BLaER1 (cell line): Measurements from ENCODE around the gene REV1.

Experiments
- H3K27ac ChIP-seq: shearing (Covaris generic); formaldehyde crosslinking; 2 replicates; pipeline ENCODE4 v1.8.1; 2022
- H3K27me3 ChIP-seq: shearing (Covaris generic); formaldehyde crosslinking; 2 replicates; pipeline ENCODE4 v1.8.1; 2022
- H3K36me3 ChIP-seq: shearing (Covaris generic); formaldehyde crosslinking; 2 replicates; pipeline ENCODE4 v1.8.1; 2022
- H3K4me1 ChIP-seq: shearing (Covaris generic); formaldehyde crosslinking; 2 replicates; pipeline ENCODE4 v1.8.1; 2022
- H3K4me2 ChIP-seq: shearing (Covaris generic); formaldehyde crosslinking; 2 replicates; pipeline ENCODE4 v1.8.1; 2022
- H3K4me3 ChIP-seq: shearing (Covaris generic); formaldehyde crosslinking; 2 replicates; pipeline ENCODE4 v1.8.1; 2022
- H3K9ac ChIP-seq: shearing (Covaris generic); formaldehyde crosslinking; 2 replicates; pipeline ENCODE4 v1.8.1; 2022
- H3K9me3 ChIP-seq: shearing (Covaris generic); formaldehyde crosslinking; 2 replicates; pipeline ENCODE4 v1.8.1; 2022
- H4K20me1 ChIP-seq: shearing (Covaris generic); formaldehyde crosslinking; 2 replicates; pipeline ENCODE4 v1.8.1; 2022
- Cebpa-rat ChIP-seq: shearing (Covaris generic); IDR thresholded peaks from 2 replicates; pipeline ENCODE4 v1.8.1; 2022

REV1 gene

GRCh38 chr2:99451280-99451679 lies 38.5 kb downstream of the REV1 start:
- H3K9ac ChIP-seq = no peak overlapping the region
- peaks cover 65% of the 10 kb centered on the region for H4K20me1 ChIP-seq
- H3K36me3 ChIP-seq = peaks cover 93% of the 10 kb centered on the region
- H3K9me3 ChIP-seq = no peaks in the 10 kb centered on the region
- no peak overlapping the region for H3K4me2 ChIP-seq
- H3K4me1 ChIP-seq = peaks cover 8% of the 10 kb centered on the region; the same call in 1 of the 2 replicates
- no peak overlapping the region for H3K27ac ChIP-seq
- no peak for TF ChIP-seq Cebpa-rat
- no peak overlapping the region for H3K4me3 ChIP-seq
- H3K27me3 ChIP-seq = no peaks in the 10 kb centered on the region

DNA sequence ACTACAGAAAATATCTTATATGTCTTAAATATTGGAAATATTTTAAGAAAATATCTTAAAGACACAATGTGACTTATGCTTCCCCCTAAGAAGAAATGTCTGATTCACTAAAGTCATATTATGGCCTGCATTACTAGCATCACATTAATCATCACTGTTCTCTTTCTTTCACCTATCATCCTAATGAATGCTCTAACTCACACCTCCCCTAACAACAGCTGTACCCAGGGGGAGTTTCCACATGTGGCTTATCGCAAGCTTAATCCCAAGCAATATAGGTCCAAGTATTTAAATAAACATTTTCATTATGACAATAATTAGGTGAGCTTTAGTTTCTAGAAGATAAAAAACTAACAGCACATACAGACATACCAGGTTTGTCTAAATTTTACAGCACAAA lies 39.6 kb downstream of the REV1 start:
- Histone ChIP-seq H3K4me3 (no peak overlapping the region), H3K27me3 (no peaks in the 10 kb centered on the region), H3K9ac (no peak overlapping the region), H3K27ac (no peak overlapping the region), H3K36me3 (peaks cover 90% of the 10 kb centered on the region), H3K4me1 (peaks cover 8% of the 10 kb centered on the region; the same call in 1 of the 2 replicates), H3K4me2 (no peak overlapping the region), H4K20me1 (peaks cover 65% of the 10 kb centered on the region), H3K9me3 (no peaks in the 10 kb centered on the region)
- no peak for TF ChIP-seq Cebpa-rat

DNA sequence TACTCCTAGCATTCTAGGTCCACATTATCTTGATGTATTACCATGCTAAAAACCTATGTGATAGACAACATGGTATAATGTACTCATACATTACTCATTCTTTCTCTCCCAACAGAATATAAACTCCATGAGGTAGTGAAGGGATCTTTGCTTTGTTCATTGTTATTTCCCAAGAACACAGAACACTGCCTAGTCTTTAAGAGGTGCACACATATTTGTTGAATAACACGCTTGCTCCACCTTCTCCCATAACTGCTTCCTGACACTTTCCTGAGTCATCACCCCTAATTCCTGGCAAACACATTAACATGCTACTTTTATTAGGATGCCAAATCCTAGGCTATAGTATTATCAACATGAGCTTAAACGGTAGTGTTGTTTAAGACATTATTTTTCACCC lies 41.3 kb downstream of the REV1 start:
- no peaks in the 10 kb centered on the region for H3K9me3 ChIP-seq
- H3K27ac ChIP-seq = no peak overlapping the region
- peaks cover 8% of the 10 kb centered on the region; the same call in 1 of the 2 replicates for H3K4me1 ChIP-seq
- no peak overlapping the region for H3K4me3 ChIP-seq
- H3K27me3 ChIP-seq = no peaks in the 10 kb centered on the region
- H3K9ac ChIP-seq = no peak overlapping the region
- H4K20me1 ChIP-seq = peaks cover 61% of the 10 kb centered on the region
- TF ChIP-seq Cebpa-rat = no peak
- no peak overlapping the region for H3K4me2 ChIP-seq
- H3K36me3 ChIP-seq = peaks cover 80% of the 10 kb centered on the region

DNA sequence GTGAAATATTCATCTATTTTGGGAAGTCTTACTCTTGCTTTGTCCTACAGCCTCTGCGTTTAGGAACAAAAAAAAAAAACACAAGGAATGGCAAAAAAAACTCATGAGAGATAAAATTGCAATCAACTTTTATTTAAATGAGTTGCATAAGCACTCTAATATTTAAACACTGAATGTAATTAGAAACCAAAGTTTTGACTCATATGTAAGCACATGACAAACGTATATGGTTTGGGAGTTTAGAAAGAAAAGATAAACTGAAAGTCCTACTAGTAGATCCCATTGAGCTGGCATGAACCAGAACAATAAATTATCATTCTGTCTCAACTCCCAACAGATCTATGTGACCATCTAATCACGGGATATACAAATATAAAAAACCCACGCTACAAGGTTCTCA lies 44.8 kb downstream of the REV1 start:
- Histone ChIP-seq H3K9me3 (no peaks in the 10 kb centered on the region), H3K36me3 (peaks cover 66% of the 10 kb centered on the region)

GRCh38 chr2:99444222-99444621 lies 45.6 kb downstream of the REV1 start:
- no peaks in the 10 kb centered on the region for H3K9me3 ChIP-seq
- no peak overlapping the region for H3K27ac ChIP-seq
- H4K20me1 ChIP-seq = peaks cover 41% of the 10 kb centered on the region
- no peak for TF ChIP-seq Cebpa-rat
- H3K36me3 ChIP-seq = peaks cover 65% of the 10 kb centered on the region
- no peak overlapping the region for H3K4me2 ChIP-seq
- H3K4me3 ChIP-seq = no peak overlapping the region
- H3K4me1 ChIP-seq = no peaks in the 10 kb centered on the region
- H3K9ac ChIP-seq = no peak overlapping the region
- no peaks in the 10 kb centered on the region for H3K27me3 ChIP-seq

More for the DNA sequence above, 44.8 kb downstream of the REV1 start:
- no peak overlapping the region for H3K4me2 ChIP-seq
- peaks cover 41% of the 10 kb centered on the region for H4K20me1 ChIP-seq
- no peaks in the 10 kb centered on the region for H3K27me3 ChIP-seq
- H3K9ac ChIP-seq = no peak overlapping the region
- no peak overlapping the region for H3K4me3 ChIP-seq
- no peaks in the 10 kb centered on the region for H3K4me1 ChIP-seq
- no peak overlapping the region for H3K27ac ChIP-seq
- no peak for TF ChIP-seq Cebpa-rat

DNA sequence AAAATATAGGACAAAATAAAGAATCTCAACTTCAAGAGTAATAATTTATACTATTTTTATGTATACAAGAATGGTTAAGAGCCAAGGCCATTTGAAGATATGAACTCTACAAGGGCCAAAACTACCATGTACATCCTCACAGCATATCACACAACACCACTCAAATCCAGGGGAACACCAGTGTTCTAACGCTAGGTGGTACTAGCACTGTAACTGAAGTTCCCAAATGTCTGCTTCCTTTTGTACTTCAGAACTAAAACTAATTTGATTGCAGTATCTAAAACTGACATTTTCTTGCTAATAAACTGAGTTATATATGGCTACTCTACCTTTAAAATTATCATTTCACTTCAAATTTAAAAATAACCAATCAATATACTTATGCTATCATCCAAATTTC lies 47.0 kb downstream of the REV1 start:
- Histone ChIP-seq H3K4me3 (no peak overlapping the region), H3K36me3 (peaks cover 60% of the 10 kb centered on the region)
- TF ChIP-seq Cebpa-rat = no peak

GRCh38 chr2:99439971-99440505 lies 49.8 kb downstream of the REV1 start:
- no peaks in the 10 kb centered on the region for H3K27me3 ChIP-seq
- no peak overlapping the region for H3K4me2 ChIP-seq
- H3K4me1 ChIP-seq = no peaks in the 10 kb centered on the region
- no peak overlapping the region for H3K4me3 ChIP-seq
- no peak overlapping the region for H3K9ac ChIP-seq
- no peak overlapping the region for H3K27ac ChIP-seq
- no peak for TF ChIP-seq Cebpa-rat
- peaks cover 49% of the 10 kb centered on the region for H3K36me3 ChIP-seq
- H3K9me3 ChIP-seq = no peaks in the 10 kb centered on the region
- H4K20me1 ChIP-seq = peaks cover 40% of the 10 kb centered on the region

More for the DNA sequence above, 47.0 kb downstream of the REV1 start:
- H3K4me2 ChIP-seq = no peak overlapping the region
- H3K9me3 ChIP-seq = no peaks in the 10 kb centered on the region
- no peak overlapping the region for H3K27ac ChIP-seq
- no peaks in the 10 kb centered on the region for H3K27me3 ChIP-seq
- peaks cover 47% of the 10 kb centered on the region for H4K20me1 ChIP-seq
- no peaks in the 10 kb centered on the region for H3K4me1 ChIP-seq
- H3K9ac ChIP-seq = no peak overlapping the region

DNA sequence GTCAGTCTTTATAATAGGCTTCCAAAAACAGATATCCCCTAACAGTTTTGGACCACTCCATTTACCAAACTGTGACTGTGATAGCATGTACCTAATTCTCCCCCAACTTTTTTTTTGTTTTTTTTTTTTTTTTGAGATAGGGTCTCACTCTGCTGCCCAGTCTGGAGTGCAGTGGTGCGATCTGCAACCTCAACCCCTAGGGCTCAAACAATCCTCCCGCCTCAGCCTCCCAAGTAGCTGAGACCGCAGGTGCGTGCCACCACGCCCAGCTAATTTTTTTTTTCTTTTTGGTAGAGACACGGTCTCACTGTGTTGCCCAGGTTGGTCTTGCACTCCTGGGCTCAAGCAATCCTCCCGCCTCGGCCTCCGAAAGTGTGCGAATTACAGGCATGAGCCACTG lies 52.9 kb downstream of the REV1 start:
- H3K36me3 ChIP-seq = peaks cover 42% of the 10 kb centered on the region
- H3K9ac ChIP-seq = no peak overlapping the region
- H3K4me3 ChIP-seq = no peak overlapping the region
- H3K4me1 ChIP-seq = peaks cover 5% of the 10 kb centered on the region
- H3K9me3 ChIP-seq = no peaks in the 10 kb centered on the region
- H3K4me2 ChIP-seq = no peak overlapping the region
- TF ChIP-seq Cebpa-rat = no peak
- no peaks in the 10 kb centered on the region for H3K27me3 ChIP-seq
- H3K27ac ChIP-seq = no peak overlapping the region
- peaks cover 46% of the 10 kb centered on the region for H4K20me1 ChIP-seq

DNA sequence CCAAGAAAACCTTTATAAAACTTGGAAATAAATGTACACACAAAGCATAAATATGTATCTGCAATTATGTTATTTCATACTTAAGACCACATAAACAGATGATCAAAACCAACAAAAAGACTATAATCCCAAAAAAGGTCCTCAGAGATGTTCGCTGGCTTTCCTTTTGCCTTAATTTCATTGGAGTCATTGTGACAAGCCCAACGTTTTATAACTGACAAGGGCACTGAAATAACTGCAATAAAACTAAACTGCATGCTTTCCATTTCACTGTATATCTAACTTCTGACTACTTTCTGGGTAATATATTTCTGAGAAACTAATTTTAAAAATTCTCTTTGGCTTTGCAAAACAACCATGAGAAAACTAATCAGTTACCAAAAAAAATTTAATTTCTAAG lies 56.5 kb downstream of the REV1 start:
- H4K20me1 ChIP-seq = peaks cover 71% of the 10 kb centered on the region
- H3K27ac ChIP-seq = no peak overlapping the region

DNA sequence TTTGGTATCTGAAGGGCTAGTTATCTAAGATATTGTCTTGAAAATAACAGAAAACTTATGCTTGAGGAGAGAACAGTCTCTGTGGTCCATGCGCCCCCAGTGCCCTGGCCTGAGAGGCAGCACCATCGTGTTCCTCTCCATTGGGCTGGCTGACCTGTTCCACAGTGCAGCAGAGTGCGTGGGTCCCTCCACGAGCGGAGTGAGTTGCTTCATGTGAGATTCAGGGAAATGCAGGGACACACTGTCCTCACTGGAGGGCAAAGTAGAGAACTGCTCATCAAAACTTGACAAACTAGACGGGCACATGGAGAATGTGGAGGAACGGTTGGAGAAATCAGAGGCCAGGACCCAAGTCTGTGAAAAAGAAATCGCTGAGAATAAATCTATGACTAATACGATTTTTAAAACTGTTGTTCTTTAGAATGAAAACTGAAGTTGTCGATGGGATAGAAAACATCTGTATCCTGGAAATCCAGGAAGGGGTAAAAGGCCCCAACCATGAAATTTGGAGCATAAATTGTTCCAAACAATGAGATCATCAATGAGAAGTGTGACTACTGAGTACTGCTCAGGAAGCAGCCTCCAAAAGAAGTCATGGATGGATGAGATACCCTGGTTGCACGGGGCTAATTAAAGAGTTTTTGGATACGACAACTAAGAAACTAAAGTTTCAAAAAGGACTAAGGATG lies 58.1 kb downstream of the REV1 start:
- H3K4me2 ChIP-seq = peak overlapping the region; percentile 58
- H3K36me3 ChIP-seq = peaks cover 51% of the 10 kb centered on the region
- H3K4me3 ChIP-seq = no peak overlapping the region
- no peaks in the 10 kb centered on the region for H3K27me3 ChIP-seq
- peaks cover 29% of the 10 kb centered on the region for H3K4me1 ChIP-seq
- H3K27ac ChIP-seq = no peak overlapping the region
- no peak overlapping the region; the same call in 1 of the 2 replicates for H3K9ac ChIP-seq
- peaks cover 77% of the 10 kb centered on the region for H4K20me1 ChIP-seq
- TF ChIP-seq Cebpa-rat = no peak
- no peaks in the 10 kb centered on the region for H3K9me3 ChIP-seq

More for the DNA sequence above, 56.5 kb downstream of the REV1 start:
- H3K4me3 ChIP-seq = no peak overlapping the region
- H3K4me1 ChIP-seq = peaks cover 29% of the 10 kb centered on the region
- H3K9ac ChIP-seq = no peak overlapping the region
- peaks cover 42% of the 10 kb centered on the region for H3K36me3 ChIP-seq
- H3K9me3 ChIP-seq = no peaks in the 10 kb centered on the region
- no peak overlapping the region for H3K4me2 ChIP-seq
- no peak for TF ChIP-seq Cebpa-rat
- no peaks in the 10 kb centered on the region for H3K27me3 ChIP-seq
